BJ (cell line): ENCODE results near the gene SCUBE2. TPM values are rescaled to one million over a fixed set of nuclear protein-coding genes. Genes with fewer than 3 reads are reported as not detected.
A peak's percentile ranks its signal among the peaks of the same experiment; 100 is the strongest.

Experiments used
- CTCF ChIA-PET: fragments of 350-600 bp; formaldehyde crosslinking; extraction: SDS; loops from one replicate; lab custom pipeline; 2021; ENCODE audit warnings: antibody characterized with exemption, inconsistent platforms; lab: Yijun Ruan, JAX
- POLR2A ChIA-PET: fragments of 300-600 bp; sonication (Branson Sonifier 250); formaldehyde crosslinking; extraction: SDS; loops from one replicate; lab custom pipeline; 2021; ENCODE audit warnings: antibody characterized with exemption; lab: Charles Lee
- DNase-seq: peaks from one replicate; pipeline ENCODE4 v3.0.0-alpha.2; 2011; ENCODE audit warnings: low read depth
- H3K27me3 ChIP-seq: 2 replicates; pipeline ENCODE4 v1.6.0; 2011; ENCODE audit warnings: low read length; ENCODE audit not compliant: control insufficient read depth, insufficient read depth
- H3K36me3 ChIP-seq: 2 replicates; pipeline ENCODE4 v1.5.1; 2011; ENCODE audit warnings: low read length; ENCODE audit not compliant: control insufficient read depth, insufficient read depth
- H3K4me3 ChIP-seq: 2 replicates; pipeline ENCODE4 v1.5.1; 2011; ENCODE audit warnings: low read depth, mild to moderate bottlenecking, control low read depth, low read length
- polyA minus RNA-seq: library from RNA; depleted of rRNA, polyadenylated mRNA; stranded (reverse); fragments of >200 nt; gene quantifications from 2 replicates; pipeline ENCODE4 v1.2.3, GENCODE V29; 2011; rRNA and poly(A)+ RNA removed
- polyA plus RNA-seq: library from polyadenylated mRNA; depleted of rRNA; stranded (reverse); fragments of >200 nt; gene quantifications from 2 replicates; pipeline ENCODE4 v1.2.3, GENCODE V29; 2011; rRNA removed
- TF ChIP-seq, protein P1 (sequence below): IDR thresholded peaks from 2 replicates; pipeline ENCODE4 v1.5.1; 2011; ENCODE audit warnings: low read depth, mild to moderate bottlenecking, control low read depth, inconsistent platforms, low read length, moderate library complexity; ENCODE audit not compliant: insufficient read depth

SCUBE2 gene
- polyA plus RNA-seq (1.4 and 2.0 TPM in 2 replicates), polyA minus RNA-seq (2.5 and 2.7 TPM in 2 replicates)

DNA sequence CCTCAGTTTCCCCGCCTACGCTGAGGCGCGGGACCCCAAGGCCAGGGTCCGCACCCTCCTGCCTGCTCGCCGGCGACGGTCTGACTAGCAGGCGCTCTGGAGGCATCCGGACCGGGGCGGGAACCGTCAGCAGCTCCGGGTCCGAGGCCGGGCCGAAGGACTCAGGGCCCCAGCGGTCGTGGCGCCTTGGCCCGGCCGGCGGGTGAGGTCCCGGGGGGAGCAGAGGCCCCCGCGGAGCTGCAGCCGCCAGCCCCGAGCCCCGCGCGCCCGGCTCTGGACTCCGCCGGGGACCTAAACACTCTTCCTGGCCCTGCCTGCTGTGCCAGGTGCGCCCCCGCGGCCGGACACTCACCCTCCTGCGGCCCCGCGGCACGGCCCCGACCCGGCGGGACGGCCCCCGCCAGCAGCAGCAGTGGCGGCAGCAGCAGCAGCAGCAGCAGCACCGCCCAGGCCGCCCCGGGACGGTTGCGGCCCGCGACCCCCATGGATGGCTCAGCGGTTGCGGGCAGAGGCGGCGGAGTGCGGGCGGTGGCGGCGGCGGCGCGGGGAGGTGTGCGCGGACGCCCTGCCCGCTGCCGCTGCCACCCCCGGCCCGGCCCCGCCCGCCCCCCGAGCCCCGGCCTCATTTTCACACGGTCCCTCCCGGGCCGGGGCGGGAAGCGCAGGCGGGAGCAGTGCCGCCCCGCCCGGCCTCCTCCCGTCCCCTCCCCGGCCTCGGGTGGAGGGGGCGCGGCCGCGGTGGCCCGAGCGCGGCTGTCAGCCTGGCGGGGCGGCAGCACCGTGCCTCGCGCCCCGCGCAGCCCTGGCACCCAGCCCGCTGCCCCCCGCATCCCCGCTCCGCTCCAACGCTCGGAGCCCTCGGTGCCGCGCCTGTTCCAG lies at the start of gene SCUBE2:
Gene SCUBE2 (minus strand): TSS at position 556 of the 879 bp plus-strand sequence. CDS start 71 bp downstream, at position 485.
- Histone ChIP-seq H3K27me3 (peaks cover 3% of the 10 kb centered on the region; the same call in 1 of the 2 replicates), H3K36me3 (no peaks in the 10 kb centered on the region), H3K4me3 (peak within 1 kb of the TSS; percentile 37)
- CTCF ChIA-PET = interaction anchor here (1.5 to 2.3 kb wide), 3 partner anchors 12 to 75 kb away, joined by 3 to 8 read pairs (median 3); no protein-coding TSS in a partner anchor
- TF ChIP-seq, protein P1, sequence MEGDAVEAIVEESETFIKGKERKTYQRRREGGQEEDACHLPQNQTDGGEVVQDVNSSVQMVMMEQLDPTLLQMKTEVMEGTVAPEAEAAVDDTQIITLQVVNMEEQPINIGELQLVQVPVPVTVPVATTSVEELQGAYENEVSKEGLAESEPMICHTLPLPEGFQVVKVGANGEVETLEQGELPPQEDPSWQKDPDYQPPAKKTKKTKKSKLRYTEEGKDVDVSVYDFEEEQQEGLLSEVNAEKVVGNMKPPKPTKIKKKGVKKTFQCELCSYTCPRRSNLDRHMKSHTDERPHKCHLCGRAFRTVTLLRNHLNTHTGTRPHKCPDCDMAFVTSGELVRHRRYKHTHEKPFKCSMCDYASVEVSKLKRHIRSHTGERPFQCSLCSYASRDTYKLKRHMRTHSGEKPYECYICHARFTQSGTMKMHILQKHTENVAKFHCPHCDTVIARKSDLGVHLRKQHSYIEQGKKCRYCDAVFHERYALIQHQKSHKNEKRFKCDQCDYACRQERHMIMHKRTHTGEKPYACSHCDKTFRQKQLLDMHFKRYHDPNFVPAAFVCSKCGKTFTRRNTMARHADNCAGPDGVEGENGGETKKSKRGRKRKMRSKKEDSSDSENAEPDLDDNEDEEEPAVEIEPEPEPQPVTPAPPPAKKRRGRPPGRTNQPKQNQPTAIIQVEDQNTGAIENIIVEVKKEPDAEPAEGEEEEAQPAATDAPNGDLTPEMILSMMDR = no peak
- POLR2A ChIA-PET = no interaction called here
- DNase-seq = no peak

DNA sequence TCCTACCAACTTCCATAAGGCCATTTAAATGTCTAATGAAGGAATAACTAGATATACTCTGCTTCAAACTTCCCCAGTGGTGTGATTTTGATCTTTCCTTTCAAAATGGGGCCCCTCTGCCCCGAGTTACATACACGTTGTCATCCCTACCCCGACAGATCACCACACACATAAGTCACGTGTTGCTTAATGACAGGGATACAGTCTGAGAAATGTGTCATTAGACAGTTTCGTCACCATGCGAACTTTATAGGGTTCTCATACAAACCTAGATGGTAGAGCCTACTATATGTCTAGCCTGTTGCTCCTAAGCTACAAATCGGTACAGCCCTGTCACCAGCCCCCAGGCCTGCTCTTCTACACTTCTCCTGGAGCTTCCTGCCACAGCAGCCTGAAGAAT lies 49.8 kb upstream of the SCUBE2 start:
- CTCF ChIA-PET = interaction anchor here (0.6 to 6.9 kb wide), 3 partner anchors 9 to 365 kb away, joined by 3 to 88 read pairs (median 9); no protein-coding TSS in a partner anchor
- TF ChIP-seq, protein P1 = no peak
- no peaks in the 10 kb centered on the region for H3K27me3 ChIP-seq
- H3K4me3 ChIP-seq = no peak overlapping the region
- POLR2A ChIA-PET = no interaction called here
- H3K36me3 ChIP-seq = peaks cover 36% of the 10 kb centered on the region
- no peak for DNase-seq

DNA sequence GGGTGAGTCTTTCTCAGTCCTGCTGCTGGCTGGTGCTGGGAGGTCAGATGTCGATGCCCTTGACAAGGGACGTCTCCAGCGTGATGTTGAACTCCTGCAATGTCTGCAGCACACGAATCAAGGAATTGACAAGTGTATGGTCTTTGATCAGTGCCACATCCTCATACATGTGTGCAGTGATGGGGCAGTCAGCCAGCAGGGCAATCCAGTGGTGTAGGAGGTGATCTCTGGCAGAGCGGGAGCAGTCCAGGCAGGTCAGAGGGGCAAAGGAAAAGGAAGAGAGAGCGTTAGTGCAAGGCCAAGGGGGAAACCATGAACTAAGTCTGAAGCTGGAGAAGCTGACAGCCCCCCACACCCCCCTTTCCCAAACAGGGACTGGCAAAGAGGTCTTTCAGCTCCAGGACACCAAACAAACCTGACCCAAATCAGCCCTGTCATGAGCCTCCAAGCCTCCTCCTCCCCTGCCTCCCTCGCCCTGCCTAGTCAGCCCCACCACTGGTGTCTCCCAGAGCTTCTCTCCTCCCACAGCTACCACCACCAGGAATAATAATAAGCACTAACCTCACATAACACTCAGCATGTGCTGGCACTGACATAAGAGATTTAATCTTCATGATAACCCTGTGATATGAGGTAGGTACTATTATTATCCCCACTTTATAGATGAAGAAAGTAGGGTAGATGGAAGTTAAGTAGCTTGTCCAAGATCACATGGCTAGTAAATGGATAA lies 48.4 kb upstream of the SCUBE2 start:
- ChIA-PET CTCF (interaction anchor here (2.1 to 6.9 kb wide), 3 partner anchors 11 to 367 kb away, joined by 7 to 88 read pairs (median 9); no protein-coding TSS in a partner anchor), POLR2A (no interaction called here)
- H3K4me3 ChIP-seq = no peak overlapping the region
- TF ChIP-seq, protein P1 = no peak
- no peak for DNase-seq
- peaks cover 30% of the 10 kb centered on the region for H3K36me3 ChIP-seq
- H3K27me3 ChIP-seq = no peaks in the 10 kb centered on the region

DNA sequence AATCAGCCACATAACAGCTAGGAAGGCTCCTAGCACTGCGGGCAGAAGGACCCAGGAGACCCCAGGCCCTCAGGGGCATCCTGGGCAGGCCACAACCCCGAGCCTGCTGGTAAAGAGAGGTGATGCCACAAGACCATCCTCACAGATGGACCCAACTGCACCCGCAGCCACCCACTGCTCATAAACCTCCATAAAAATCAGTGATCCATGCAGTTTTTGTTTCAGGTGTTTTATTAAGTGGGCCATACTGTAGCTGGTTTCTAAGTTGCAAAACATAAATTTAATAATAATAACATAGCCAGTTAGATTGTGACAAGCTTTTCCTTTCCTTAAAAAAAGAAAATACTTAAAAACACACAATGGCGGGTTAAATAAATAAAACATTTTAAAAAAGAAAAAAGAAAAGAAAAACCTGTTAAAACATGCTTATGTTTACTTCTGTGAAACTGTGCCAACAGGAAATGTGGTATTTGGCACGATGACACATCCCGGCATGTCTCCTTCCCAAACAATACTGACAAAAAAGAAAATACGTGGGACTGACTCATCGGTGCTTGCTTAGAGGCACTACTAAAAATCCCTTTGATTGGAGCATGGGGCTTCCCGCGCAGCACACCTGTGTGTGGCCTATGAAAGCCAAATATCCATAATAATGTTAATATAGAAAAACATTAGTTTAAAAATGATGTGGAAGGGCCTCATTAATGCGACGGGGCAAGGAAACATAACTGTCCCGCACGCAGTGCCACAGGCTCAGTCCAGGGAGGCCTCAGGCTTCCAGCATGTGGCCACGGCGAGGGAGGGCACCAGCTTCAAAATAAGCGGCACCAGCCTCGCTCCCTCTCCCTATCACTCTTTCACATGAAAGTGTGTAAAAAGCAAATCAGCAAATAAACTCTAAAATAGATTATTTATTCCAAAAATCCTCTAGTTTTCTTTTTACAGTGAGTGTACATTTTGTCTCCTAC lies 47.5 kb upstream of the SCUBE2 start:
- TF ChIP-seq, protein P1 = no peak
- no peak overlapping the region for H3K4me3 ChIP-seq
- no peaks in the 10 kb centered on the region for H3K27me3 ChIP-seq
- ChIA-PET CTCF (interaction anchor here (0.7 to 6.9 kb wide), 19 partner anchors 12 to 371 kb away, joined by 3 to 88 read pairs (median 6); partner anchors contain the start of gene TMEM9B), POLR2A (no interaction called here)
- peaks cover 25% of the 10 kb centered on the region for H3K36me3 ChIP-seq
- peak; percentile 63 for DNase-seq
